ENCODE measurements around the gene MTX1.
A peak's percentile ranks its signal among the peaks of the same experiment; 100 is the strongest.

MTX1 gene

GRCh38 chr1:155255243-155256007, 46.9 kb downstream of the MTX1 start, which contains the start of gene ENTREP3:
Gene ENTREP3, minus strand, starts transcription at chr1:155255483. Its CDS starts 606 bp downstream, at chr1:155254877.
- peak within 1 kb of the TSS; percentile 50 for H3K27ac ChIP-seq
- H3K27me3 ChIP-seq, result peaks cover 6% of the 10 kb centered on the region
- peaks cover 18 to 24% of the 10 kb centered on the region in 2 experiments for H3K4me1 ChIP-seq (ENCODE audit: control insufficient read depth in 1 of 2, insufficient read depth in 1 of 2, low read depth in 1 of 2, low read length in 1 of 2)
- TF ChIP-seq, protein P1, sequence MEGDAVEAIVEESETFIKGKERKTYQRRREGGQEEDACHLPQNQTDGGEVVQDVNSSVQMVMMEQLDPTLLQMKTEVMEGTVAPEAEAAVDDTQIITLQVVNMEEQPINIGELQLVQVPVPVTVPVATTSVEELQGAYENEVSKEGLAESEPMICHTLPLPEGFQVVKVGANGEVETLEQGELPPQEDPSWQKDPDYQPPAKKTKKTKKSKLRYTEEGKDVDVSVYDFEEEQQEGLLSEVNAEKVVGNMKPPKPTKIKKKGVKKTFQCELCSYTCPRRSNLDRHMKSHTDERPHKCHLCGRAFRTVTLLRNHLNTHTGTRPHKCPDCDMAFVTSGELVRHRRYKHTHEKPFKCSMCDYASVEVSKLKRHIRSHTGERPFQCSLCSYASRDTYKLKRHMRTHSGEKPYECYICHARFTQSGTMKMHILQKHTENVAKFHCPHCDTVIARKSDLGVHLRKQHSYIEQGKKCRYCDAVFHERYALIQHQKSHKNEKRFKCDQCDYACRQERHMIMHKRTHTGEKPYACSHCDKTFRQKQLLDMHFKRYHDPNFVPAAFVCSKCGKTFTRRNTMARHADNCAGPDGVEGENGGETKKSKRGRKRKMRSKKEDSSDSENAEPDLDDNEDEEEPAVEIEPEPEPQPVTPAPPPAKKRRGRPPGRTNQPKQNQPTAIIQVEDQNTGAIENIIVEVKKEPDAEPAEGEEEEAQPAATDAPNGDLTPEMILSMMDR (IDR thresholded peaks at IDR 0.05), result peak; percentile 20
- H3K36me3 ChIP-seq, result peaks cover 4% of the 10 kb centered on the region
- no peaks in the 10 kb centered on the region for H3K9me3 ChIP-seq
- peak within 1 kb of the TSS; percentile 77 to 87 for H3K4me3 ChIP-seq (ENCODE audit: low read depth in 1 of 2, low read length in 1 of 2)

- Histone ChIP-seq H3K9me3 (no peaks in the 10 kb centered on the region), H3K4me3 (ENCODE audit: low read depth in 1 of 2, low read length in 1 of 2) (peak overlapping the region; percentile 77 to 87), H3K27me3 (peaks cover 6% of the 10 kb centered on the region), H3K27ac (no peak overlapping the region), H3K4me1 (ENCODE audit: control insufficient read depth in 1 of 2, insufficient read depth in 1 of 2, low read depth in 1 of 2, low read length in 1 of 2) (peaks cover 13 to 20% of the 10 kb centered on the region in 2 experiments), H3K36me3 (peaks cover 4% of the 10 kb centered on the region)
- TF ChIP-seq, protein P1 (IDR thresholded peaks at IDR 0.05), result no peak
These were observed 47.8 kb downstream of the MTX1 start for GRCh38 chr1:155256058-155256852.

DNA sequence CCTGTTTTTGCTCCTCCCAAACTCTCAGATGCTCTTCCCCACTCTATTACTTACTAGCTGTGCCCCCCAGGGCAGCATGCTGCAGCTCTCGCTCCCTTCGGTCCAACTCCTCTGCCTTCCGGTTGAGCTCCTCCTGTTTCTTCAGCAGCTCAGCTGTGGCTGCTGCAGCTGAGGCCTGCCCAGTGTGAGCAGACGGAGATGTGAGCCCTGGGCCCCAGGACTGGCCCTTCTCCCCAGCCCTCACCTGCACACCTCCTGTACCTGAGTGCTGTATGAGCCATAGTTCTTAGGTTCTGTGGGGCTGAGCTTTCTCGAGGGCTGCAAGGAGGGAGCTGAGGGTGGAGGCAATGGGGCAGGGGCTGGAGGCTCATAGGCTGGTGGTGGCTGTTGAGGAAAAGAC, 51.8 kb downstream of the MTX1 start:
- peaks cover 30% of the 10 kb centered on the region for H3K36me3 ChIP-seq
- no peaks in the 10 kb centered on the region for H3K27me3 ChIP-seq
- H3K9me3 ChIP-seq, result no peaks in the 10 kb centered on the region
- no peak overlapping the region for H3K27ac ChIP-seq
- TF ChIP-seq, protein P1 (IDR thresholded peaks at IDR 0.05), result no peak
- H3K4me3 ChIP-seq (ENCODE audit: low read depth in 1 of 2, low read length in 1 of 2), result no peak overlapping the region
- peaks cover 24 to 27% of the 10 kb centered on the region in 2 experiments for H3K4me1 ChIP-seq (ENCODE audit: control insufficient read depth in 1 of 2, insufficient read depth in 1 of 2, low read depth in 1 of 2, low read length in 1 of 2)

GRCh38 chr1:155261493-155261851, 53.0 kb downstream of the MTX1 start:
- peak overlapping the region; percentile 64 to 69 for H3K4me3 ChIP-seq (ENCODE audit: low read depth in 1 of 2, low read length in 1 of 2)
- H3K36me3 ChIP-seq, result peaks cover 41% of the 10 kb centered on the region
- no peaks in the 10 kb centered on the region for H3K27me3 ChIP-seq
- H3K9me3 ChIP-seq, result no peaks in the 10 kb centered on the region
- peak overlapping the region; percentile 61 for H3K27ac ChIP-seq
- TF ChIP-seq, protein P1 (IDR thresholded peaks at IDR 0.05), result no peak
- H3K4me1 ChIP-seq (ENCODE audit: control insufficient read depth in 1 of 2, insufficient read depth in 1 of 2, low read depth in 1 of 2, low read length in 1 of 2), result peaks cover 18 to 20% of the 10 kb centered on the region in 2 experiments

DNA sequence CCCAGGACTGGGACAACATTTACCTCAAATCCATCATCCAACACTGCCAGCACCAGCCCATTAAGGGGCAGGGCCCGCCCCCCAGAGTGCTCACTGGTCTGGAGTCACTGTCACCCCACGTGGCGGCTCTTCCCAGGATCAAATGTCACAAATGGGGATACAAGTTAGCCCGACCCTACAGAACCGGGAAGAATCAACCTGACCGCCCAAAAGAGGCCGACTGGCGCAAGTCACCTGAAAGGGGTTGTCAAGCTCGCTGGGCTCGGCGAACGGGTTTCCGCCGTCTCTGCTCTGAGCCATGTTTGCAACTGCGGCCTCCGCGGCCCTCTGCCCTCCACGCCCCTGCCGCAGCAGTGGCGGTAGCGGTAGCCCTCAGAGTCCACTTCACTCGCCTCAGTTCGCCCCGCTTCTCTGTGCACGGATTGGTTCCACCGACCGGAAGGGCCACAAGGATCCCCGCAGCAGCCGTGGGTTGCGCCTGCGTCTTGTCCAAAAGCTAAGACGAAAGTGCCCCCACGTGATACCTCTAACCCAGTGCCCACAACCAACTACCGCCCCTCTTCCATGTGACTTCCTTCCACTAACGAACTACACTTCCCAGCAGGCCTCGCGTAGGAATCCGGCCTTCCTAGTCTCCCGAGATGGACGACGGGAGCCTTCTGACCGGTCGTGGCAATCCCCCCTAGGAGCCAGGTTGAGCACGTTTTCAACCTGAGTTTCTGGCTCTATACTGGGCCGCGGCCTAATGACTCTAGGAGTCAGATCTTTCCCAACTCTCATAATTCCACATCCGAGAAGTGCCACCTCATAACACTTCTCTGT, 53.6 kb downstream of the MTX1 start, which contains the start of gene SCAMP3:
Gene SCAMP3 (minus strand): TSS at position 509 of the 822 bp plus-strand sequence. CDS start 209 bp downstream, at position 300.
- TF ChIP-seq, protein P1 (IDR thresholded peaks at IDR 0.05), result no peak
- H3K27me3 ChIP-seq, result no peaks in the 10 kb centered on the region
- peak within 1 kb of the TSS; percentile 64 to 69 for H3K4me3 ChIP-seq (ENCODE audit: low read depth in 1 of 2, low read length in 1 of 2)
- H3K9me3 ChIP-seq, result no peaks in the 10 kb centered on the region
- H3K27ac ChIP-seq, result peak within 1 kb of the TSS; percentile 61
- H3K36me3 ChIP-seq, result peaks cover 47% of the 10 kb centered on the region
- peaks cover 18 to 20% of the 10 kb centered on the region in 2 experiments for H3K4me1 ChIP-seq (ENCODE audit: control insufficient read depth in 1 of 2, insufficient read depth in 1 of 2, low read depth in 1 of 2, low read length in 1 of 2)

Data from neutrophil (primary cell).